HG03442 (cell line): Measurements from ENCODE around the gene DEFB132.
"Not testable (repeated sequence)": the region's sequence is repeated elsewhere in the genome, so short reads cannot be mapped to it uniquely, and the experiment has no call there.

Source experiments
- ATAC-seq: cut with Tn5 transposase; IDR thresholded peaks from one replicate; pipeline ENCODE4 v1.9.1; 2021; ENCODE audit warnings: mild to moderate bottlenecking, moderate library complexity; ENCODE audit not compliant: unreplicated experiment

DEFB132 gene, protein sequence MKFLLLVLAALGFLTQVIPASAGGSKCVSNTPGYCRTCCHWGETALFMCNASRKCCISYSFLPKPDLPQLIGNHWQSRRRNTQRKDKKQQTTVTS

DNA sequence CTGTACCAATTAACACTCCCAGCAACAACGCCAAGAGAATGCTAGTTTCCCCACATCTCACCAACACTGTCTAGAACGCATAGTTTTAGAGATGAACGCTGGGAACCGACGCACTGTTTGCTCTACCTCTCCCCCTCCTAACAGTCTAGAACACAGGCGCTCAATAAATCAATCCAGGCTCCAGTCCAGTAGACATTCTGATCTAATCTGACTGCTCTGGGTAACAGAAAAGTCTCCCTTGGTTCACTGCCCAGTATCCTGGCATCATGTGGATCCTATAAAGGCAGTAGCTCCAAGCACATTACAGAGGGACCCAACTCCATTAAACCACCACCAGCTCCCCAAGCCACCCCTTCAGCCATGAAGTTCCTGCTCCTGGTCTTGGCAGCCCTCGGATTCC, at the start of gene DEFB132:
Gene DEFB132, plus strand, starts transcription at position 306 of the 400 bp plus-strand sequence. Its CDS starts 55 bp downstream, at position 361.
- no peak for ATAC-seq

DNA sequence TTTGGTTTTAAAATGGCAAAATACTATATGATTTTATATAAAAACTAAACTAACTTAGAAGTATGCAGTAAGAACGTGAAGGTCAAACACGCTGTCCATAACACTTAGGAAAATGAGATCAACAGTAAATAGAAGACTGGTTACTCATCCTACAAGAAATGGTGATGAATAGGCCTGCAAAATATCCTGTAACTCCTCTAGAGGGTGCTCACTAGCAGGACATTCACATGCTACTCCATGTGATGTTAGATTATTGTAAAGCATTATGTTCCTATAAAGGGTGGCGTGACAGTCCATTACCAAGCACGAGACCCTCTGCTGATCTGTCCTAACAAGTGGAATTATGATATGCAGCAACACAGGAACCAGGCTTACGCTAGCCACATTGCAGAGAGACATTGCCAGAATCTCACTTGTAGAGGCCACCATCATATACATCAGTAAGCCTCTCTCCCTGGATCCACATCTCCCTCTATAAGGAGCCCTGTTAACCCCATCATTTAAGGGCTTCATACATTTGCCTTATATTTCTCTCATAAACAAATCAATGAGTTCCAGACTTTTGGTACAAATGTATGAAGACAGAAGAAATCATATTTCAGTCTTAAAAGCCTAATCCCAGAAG, 48.5 kb upstream of the DEFB132 start:
- no peak for ATAC-seq

DNA sequence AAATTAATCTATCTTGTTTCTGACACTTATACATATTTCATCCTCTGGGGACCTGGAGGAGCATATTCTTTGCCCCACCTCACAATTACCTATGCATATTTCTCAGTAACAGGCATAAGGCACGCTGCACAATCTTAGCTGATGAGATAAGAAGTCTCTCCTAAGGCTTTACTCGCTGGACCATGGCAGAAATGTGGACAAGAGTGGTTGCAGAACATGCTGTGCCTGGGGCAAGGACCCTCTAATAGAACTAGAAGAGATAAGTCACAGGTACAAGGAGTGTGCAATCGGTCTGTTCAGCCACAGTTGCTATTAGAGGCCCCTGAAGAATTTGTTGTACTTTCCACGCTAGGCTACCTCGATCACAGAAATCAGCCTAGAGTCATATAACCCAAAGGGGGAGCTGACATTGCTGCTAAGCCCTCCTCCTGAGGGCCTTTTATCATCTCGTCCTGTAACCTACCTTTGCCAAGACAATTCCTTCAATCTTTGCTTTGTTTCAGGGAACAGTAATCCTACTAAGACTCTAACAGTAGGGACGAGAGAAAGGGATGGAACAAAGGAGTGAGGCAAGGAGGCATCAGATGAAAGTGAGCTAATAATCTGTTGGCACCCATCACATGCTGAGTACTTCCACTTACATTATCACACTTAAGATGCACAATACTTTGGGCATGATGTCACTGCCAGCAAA, 46.6 kb upstream of the DEFB132 start:
- no peak for ATAC-seq

DNA sequence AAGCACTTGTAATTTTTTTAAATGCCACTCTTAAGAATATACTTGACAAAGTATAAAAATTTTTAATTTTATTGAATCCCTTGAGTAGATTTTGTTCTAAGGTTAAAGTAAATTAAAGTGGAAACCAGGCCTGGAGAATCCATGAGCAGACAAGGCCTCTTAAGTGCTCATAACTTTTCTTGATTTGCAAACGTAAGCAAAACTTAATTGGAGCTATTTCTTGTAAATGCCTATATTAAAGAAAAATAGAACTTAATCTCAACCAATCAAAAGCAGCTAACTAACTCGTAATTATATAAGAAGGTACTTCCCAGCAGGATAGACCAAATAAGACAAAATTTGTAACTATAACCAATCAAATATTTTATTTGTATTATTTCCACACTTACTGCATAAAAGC, 43.1 kb upstream of the DEFB132 start:
- ATAC-seq, result no peak

DNA sequence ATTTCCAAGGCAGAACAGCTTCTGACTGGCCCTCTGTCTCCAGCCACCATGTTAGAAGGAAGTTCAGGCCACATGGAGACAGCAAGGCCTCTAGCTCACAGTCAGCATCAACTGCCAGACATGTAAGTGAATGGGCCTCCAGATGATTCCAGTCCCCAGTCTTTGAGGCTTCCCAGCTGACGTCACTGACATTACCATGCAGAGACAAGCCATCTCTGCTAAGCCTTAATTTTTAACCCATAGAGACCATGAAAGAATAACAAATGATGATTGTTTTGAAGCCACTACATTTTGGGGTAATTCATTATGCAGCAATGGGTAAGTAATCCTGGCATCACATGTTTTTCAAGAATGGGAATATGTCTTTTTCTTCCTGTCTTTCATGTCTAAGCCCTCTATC, 41.7 kb upstream of the DEFB132 start:
- ATAC-seq, result no peak

DNA sequence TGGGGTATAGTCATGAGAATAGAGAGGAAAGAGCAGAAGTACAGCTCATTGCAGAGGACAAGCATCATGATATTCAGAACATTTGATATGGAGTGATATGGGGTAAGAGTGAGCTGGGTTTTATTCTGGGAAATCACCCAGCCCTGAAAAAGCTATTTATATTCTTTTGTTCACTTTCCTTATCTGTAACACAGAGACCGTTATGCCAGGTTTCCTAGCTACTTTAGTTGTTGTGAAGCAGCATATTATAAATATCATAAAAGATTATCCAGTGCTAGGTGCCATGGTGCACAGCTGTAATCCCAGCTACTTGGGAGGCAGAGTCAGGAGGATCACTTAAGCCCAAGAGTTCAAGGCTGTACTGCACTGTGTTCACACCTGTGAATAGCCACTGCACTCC, 40.3 kb upstream of the DEFB132 start:
- ATAC-seq, result no peak

DNA sequence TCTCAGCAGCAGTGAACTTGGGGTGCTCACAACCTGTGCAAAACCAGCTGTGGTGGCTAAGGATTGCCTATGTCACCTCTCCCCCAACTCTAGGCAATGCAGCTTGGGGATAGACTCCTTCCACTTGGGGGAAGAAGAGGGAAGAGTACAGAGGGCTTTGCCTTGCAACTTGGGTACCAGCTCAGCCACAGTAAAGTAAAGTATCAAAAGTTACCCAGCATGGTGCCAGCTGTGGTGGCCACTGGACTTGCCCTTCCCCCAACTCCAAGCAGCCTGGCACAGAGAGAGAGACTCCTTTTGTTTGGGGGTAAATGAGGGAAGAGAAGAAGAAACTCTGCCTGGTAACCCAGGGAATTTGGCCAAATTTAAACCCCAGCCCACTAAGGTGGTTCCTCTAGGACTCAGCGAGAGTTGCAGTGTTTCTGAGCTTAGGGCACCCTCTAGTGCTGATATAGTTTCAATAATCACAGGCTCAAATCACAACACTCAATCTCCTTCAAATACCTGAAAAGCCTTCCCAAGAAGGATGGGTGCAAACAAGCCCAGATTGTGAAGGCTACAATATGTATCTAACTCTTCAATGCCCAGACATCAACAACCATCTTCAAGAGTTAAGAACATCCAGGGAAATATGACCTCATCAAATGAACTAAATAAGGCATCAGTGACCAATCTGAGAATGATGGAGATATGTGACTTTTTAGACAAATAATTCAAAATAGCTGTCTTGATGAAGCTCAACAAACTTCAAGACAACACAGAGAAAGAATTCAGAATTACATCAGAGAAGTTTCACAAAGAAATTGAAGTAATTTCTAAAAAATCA, 38.0 kb upstream of the DEFB132 start:
- ATAC-seq, result no peak

DNA sequence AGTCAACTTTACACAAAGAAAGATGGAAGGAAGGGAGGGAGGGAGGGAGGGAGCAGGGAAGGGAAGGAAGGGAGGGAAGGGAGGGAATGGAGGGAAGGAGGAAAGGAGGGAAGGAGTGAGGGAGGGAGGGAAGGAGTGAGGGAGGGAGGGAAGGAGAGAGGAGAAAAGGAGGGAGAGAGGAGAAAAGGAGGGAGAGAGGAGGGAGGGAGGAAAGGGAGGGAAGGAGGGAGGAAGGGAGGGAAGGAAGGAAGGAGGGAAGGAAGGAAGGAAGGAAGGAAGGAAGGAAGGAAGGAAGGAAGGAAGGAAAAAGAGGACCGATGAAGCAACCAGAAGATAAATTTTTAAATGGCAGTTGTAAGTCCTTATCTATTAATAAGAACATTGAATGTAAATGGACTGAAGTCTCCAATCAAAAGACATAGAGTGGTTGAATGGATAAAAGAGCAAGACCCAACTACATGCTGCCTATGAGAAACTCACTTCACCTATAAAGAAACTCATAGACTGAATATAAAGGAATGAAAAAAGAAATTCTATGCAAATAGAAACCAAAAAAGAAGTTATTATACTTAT, 36.2 kb upstream of the DEFB132 start:
- ATAC-seq, result no peak

DNA sequence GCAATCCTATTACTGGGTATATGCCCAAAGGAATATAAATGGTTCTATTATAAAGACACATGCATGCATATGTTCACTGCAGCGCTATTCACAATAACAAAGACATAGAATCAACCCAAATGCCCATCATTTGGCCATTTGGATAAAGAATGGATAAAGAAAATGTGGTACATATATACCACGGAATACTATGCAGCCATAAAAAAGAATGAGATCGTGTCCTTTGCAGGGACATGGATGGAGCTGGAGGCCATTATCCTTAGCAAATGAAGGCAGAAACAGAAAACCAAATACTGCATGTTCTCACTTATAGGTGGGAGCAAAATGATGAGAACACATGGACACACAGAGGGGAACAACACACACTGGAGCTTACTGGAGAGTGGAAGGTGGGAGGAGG, 31.6 kb upstream of the DEFB132 start:
- ATAC-seq, result not testable (repeated sequence)

DNA sequence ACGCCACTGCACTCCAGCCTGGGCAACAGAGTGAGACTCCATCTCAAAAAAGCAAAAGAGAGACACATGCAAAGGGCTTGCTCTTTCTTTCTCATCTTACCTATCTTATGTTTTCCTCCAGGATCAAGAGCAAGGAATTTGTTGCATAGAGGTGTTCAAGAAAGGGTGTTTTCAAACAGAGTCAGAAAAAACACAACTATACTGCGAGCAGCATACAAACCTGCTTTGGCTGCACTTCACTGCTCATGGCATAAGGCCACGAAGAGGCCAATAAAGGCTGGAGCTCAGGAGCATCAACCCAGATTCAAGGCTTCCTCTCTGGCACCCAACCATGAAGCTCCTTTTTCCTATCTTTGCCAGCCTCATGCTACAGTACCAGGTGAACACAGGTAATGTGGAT, 30.6 kb upstream of the DEFB132 start, which contains the start of gene DEFB129:
Gene DEFB129, plus strand, starts transcription at position 301 of the 400 bp plus-strand sequence. Its CDS starts 31 bp downstream, at position 332.
- ATAC-seq, result no peak

DNA sequence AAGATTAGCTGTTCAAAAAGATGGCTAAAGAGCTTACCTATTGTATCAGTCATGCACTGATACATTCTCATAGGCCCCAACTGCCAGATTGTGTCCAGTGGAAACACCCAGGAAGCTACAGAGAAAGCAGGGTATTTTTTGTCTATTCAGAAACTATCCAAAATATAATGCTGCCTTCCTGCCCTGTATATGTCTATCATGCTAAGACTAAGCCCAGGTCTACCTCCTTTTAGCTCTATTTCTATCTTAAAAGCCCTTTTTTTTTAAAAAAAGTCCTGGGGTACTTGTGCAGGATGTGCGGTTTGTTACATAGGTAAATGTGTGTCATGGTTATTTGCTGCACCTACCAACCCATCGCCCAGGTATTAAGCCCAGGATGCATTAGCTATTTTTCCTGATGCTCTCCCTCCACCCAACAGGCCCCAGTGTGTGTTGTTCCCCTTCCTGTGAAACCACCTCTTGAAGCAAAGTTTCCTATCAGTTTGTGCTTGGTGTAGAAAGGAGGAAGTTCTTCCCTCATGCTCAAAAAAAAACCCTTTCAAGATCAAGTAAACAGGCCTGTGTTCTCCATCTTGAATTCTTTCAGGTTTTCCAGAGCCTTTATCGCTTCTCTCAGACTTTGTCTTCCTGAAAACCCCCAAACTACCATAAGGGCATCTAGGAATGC, 30.0 kb upstream of the DEFB132 start:
- ATAC-seq, result no peak

DNA sequence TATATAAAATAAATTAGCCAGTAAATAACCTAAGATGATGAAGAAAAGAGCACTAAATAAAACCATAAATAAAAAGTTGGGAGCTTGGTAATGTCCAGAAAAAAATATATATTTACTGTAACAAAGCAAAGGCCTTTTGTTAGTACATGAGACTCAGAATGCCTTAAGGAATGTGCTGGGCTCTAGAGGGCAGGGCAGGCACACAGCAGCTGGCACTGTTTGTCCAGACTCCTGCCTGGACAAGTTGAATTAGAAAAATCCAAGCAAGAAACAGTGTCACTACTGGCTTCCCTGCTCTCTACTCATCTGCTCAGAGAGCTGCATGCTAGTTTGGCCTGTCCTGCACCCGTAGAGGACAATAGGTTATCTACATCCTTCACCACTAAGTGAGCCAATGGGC, 21.6 kb upstream of the DEFB132 start:
- no peak for ATAC-seq

DNA sequence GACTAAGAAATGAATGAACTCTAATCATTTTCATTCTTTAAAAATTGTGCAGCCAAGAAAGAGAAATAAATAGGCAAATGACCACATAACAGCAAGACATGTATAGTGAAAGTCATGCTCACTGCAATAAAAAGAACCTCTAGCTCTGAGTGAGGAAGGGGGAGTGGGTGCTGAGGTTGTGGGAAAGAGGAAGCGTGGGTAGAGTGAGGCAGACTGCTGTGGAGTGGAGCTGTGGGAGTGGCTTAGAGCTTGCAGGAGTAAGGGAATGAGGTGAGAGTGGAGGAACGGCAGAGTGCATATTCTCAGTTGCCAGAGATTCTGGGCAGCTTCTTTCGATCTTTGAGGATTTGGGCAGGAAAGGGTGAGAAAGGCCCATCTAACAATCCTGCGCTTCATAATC, 20.0 kb upstream of the DEFB132 start:
- ATAC-seq, result no peak

DNA sequence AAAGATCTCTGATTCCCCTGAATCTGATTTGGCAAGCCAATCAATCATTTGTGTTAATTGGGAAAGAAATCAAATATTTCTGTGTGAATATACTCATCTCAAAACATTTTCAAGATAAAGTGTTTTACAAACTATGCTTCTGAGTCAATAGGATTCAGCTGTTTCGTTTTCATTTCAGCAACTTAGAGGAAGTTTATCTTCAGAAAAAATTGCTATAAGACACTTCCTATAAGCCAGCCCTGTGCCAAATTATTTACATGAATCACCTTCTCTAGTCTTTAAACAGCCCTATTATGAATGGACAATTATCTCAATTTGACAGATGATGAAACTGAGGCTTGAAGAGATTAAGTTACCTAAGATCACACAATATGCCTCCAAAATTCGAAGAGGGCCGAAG, 19.6 kb upstream of the DEFB132 start:
- peak; percentile 52 for ATAC-seq

DNA sequence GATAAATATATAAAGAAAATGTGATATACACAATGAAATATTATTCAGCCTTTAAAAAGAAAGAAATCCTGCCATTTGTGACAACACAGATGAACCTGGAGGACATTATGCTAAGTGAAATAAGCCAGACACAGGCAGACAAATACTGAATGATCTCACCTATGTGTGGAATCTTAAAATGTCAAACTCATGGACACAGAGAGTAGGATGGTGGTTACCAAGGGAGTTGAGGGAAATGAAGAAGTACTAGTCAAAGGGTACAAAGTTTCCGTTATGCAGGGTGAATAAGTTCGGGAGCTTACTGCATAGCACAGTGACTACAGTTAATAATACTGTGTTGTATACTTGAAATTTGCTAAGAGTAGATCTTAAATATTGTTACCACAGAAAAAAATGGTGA, 14.6 kb upstream of the DEFB132 start:
- ATAC-seq, result no peak

DNA sequence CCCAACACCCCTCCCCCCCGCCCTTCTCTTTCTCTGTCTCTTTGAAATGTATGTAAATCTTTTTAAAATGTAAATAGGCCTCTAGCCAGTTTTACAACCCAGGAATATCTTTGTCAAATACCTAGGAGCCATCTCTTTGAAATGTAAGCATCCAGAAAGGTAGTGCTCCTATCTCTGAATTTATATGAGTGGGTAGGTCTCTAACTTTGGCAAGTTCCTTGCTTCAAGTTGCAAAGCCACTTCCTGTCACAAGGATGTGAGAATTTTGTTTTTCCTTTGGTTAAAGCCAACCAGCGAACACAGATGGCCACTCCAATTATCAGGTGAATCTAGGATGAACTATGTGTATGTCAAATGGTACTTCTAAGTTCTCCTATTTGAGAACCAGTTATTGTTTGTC, 6.2 kb upstream of the DEFB132 start:
- no peak for ATAC-seq

DNA sequence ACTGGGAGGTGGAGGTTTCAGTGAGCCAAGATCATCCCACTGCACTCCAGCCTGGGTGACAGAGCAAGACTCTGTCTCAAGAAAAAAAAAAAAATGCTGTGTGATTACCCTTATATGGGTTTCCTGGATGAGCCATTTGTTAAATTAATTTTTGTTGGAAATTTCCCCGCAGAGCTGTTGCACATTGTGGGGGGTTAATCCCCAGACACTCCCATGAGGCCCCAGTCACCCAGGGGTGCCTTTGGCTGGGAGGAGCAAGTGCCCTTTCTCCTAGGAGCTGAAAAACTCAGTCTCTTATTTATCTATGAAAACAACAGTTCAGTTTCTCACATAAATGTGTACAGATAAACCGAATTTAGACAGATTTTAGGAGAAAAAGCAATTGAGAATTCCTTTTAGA, 4.7 kb upstream of the DEFB132 start:
- no peak for ATAC-seq

DNA sequence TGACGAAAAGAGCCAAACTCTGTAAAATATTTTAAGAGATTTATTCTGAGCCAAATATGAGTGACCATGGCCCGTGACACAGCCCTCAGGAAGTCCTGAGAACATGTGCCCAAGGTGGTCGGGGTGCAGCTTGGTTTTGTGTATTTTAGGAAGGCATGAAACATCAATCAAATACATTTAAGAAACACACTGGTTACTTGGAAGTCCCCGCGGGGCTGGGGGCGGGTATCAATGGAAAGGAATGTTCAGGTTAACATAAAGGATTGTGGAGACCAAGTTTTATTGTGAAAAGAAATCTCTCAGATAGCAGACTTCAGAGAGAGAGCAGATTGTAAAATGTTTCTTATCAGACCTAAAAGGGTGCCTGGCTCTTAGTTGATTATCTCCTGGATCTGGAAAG, 4.1 kb upstream of the DEFB132 start:
- not testable (repeated sequence) for ATAC-seq

DNA sequence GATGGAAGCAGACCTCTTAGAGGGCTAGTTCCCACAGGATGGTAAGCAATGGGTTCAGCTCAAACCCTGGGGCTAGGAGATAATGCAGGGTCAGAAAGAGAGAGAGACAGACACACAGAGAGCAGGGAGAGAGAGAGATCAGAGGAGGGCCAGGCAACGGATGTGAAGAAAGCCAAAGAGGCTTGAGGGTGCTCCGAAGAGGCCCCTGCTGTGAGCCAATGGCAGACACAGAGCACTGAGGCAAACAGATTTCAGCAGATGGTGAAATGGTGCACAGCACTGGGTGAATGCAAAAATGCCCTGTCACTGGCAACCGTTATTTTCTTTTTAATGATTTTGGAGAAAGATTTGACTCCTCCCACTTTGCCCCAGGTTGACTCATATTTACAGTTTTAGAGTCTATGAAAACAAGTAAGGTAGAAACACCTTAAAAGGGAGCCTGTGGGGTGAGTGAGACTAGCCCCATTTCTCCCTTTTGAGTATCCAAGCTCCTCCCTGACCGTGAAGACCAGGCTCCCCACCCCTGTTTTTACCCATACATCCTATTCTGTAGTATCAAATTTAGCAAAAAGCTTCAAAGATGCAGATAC, 840 bp downstream of the DEFB132 start:
- no peak for ATAC-seq

DNA sequence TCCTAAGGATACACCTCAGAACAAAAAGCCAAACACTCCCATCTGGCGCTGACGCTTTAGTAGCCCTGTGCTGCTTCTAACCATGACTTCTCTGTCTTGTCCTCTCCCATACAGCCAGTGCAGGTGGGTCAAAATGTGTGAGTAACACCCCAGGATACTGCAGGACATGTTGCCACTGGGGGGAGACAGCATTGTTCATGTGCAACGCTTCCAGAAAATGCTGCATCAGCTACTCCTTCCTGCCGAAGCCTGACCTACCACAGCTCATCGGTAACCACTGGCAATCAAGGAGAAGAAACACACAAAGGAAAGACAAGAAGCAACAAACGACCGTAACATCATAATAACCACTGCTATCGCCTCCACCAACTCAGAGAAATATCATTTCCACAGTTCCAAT, 1.4 kb downstream of the DEFB132 start:
- no peak for ATAC-seq
